Trophoblast cell (in vitro differentiated cells and primary cell): Measurements from ENCODE around the gene EML4.

Experiments
- DNase-seq, 2 donors: peaks; one replicate each; pipeline ENCODE4 v3.0.0-alpha.2; 2016
- H2AFZ ChIP-seq: 2 replicates; pipeline ENCODE4 v1.6.1; 2013; ENCODE audit warnings: low read length, moderate library complexity, mild to moderate bottlenecking; ENCODE audit not compliant: insufficient read depth, poor library complexity
- H2AK5ac ChIP-seq: 2 replicates; pipeline ENCODE4 v1.6.1; 2013; ENCODE audit warnings: mild to moderate bottlenecking, low read length
- H2BK120ac ChIP-seq: 2 replicates; pipeline ENCODE4 v1.6.1; 2013; ENCODE audit warnings: low read length, mild to moderate bottlenecking, moderate library complexity; ENCODE audit not compliant: insufficient read depth, poor library complexity
- H2BK12ac ChIP-seq: 2 replicates; pipeline ENCODE4 v1.6.1; 2013; ENCODE audit warnings: mild to moderate bottlenecking, low read length, moderate library complexity
- H2BK5ac ChIP-seq: 2 replicates; pipeline ENCODE4 v1.6.1; 2013; ENCODE audit warnings: low read length, low read depth, moderate library complexity, mild to moderate bottlenecking; ENCODE audit not compliant: poor library complexity
- H3K14ac ChIP-seq: 2 replicates; pipeline ENCODE4 v1.6.1; 2013; ENCODE audit warnings: mild to moderate bottlenecking, low read length
- H3K18ac ChIP-seq: 2 replicates; pipeline ENCODE4 v1.6.1; 2013; ENCODE audit warnings: mild to moderate bottlenecking, low read length
- H3K23ac ChIP-seq: 2 replicates; pipeline ENCODE4 v1.6.1; 2013; ENCODE audit warnings: low read length
- H3K27ac ChIP-seq: 2 replicates; pipeline ENCODE4 v1.5.1; 2013; ENCODE audit warnings: low read depth, mild to moderate bottlenecking, inconsistent platforms, low read length, moderate library complexity
- H3K27me3 ChIP-seq: 2 replicates; pipeline ENCODE4 v1.6.1; 2013; ENCODE audit warnings: inconsistent platforms, mild to moderate bottlenecking, low read length, moderate library complexity; ENCODE audit not compliant: insufficient read depth
- H3K36me3 ChIP-seq, 2 experiments: 1 replicate in 1 of 2; 2 replicates in 1 of 2; pipeline ENCODE4 v1.6.1; 2013; ENCODE audit warnings: low read length in 2 of 2, mild to moderate bottlenecking in 2 of 2, moderate library complexity in 1 of 2; ENCODE audit not compliant: insufficient read depth in 2 of 2, control insufficient read depth in 1 of 2
- H3K4ac ChIP-seq: 2 replicates; pipeline ENCODE4 v1.6.1; 2013; ENCODE audit warnings: low read depth, mild to moderate bottlenecking, low read length, moderate library complexity
- H3K4me1 ChIP-seq, 2 experiments: 1 replicate in 1 of 2; 2 replicates in 1 of 2; pipeline ENCODE4 v1.6.1; 2013; ENCODE audit warnings: low read length in 2 of 2, mild to moderate bottlenecking in 2 of 2, moderate library complexity in 1 of 2; ENCODE audit not compliant: insufficient read depth in 2 of 2, control insufficient read depth in 1 of 2
- H3K4me2 ChIP-seq: 2 replicates; pipeline ENCODE4 v1.6.1; 2013; ENCODE audit warnings: inconsistent platforms, mild to moderate bottlenecking, low read length, moderate library complexity
- H3K4me3 ChIP-seq: 2 replicates; pipeline ENCODE4 v1.5.1; 2013; ENCODE audit warnings: mild to moderate bottlenecking, low read depth, low read length, inconsistent platforms
- H3K79me1 ChIP-seq: one replicate; pipeline ENCODE4 v1.6.1; 2013; ENCODE audit warnings: low read length
- H3K79me2 ChIP-seq: 2 replicates; pipeline ENCODE4 v1.6.1; 2013; ENCODE audit warnings: low read length, mild to moderate bottlenecking; ENCODE audit not compliant: control insufficient read depth, insufficient read depth, poor library complexity
- H3K9ac ChIP-seq: 2 replicates; pipeline ENCODE4 v1.6.1; 2013; ENCODE audit warnings: mild to moderate bottlenecking, low read length
- H3K9me3 ChIP-seq: 2 replicates; pipeline ENCODE4 v1.6.1; 2013; ENCODE audit warnings: low read depth, mild to moderate bottlenecking, control low read depth, inconsistent platforms, low read length; ENCODE audit not compliant: insufficient read depth
- H4K12ac ChIP-seq: 2 replicates; pipeline ENCODE4 v1.6.1; 2013; ENCODE audit warnings: low read depth, mild to moderate bottlenecking, low read length, moderate library complexity
- H4K8ac ChIP-seq: 2 replicates; pipeline ENCODE4 v1.6.1; 2013; ENCODE audit warnings: low read depth, mild to moderate bottlenecking, low read length, moderate library complexity
- H4K91ac ChIP-seq: one replicate; pipeline ENCODE4 v1.6.1; 2013; ENCODE audit warnings: low read depth, mild to moderate bottlenecking, low read length, moderate library complexity
- WGBS: extraction: QIAGEN DNeasy Blood & Tissue Kit; methylation state at CpG from one replicate; pipeline ENCODE4 v1.1.7; 2013; ENCODE audit warnings: missing lambda C conversion rate; ENCODE audit not compliant: insufficient read length, insufficient coverage; ENCODE audit errors: extremely low coverage; 5-methylcytosine and 5-hydroxymethylcytosine counted together

Gene EML4

DNA sequence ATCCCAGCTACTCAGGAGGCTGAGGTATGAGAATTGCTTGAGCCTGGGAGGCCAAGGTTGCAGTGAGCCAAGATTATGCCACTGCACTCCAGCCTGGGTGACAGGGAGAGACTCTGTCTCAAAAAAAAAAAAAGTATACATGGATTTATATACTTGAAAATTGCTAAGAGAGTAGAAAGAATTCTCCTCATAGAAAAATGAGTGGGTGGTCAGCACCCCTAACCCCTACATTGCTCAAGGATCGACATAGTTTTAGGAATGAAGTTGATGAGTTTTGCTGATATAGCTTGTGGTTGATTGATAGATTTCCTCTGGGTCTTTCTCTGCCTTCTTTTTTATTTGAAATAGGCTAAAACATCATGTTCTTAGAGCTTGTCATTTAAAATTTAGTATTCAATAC, 58.9 kb downstream of the EML4 start:
- Histone ChIP-seq H4K12ac (no peak overlapping the region), H3K23ac (no peak overlapping the region), H3K18ac (no peak overlapping the region), H3K4me2 (no peak overlapping the region), H3K27ac (no peak overlapping the region), H2BK120ac (no peak overlapping the region), H3K27me3 (no peaks in the 10 kb centered on the region), H3K36me3 (no peaks in the 10 kb centered on the region), H3K79me1 (no peaks in the 10 kb centered on the region), H2BK5ac (no peak overlapping the region), H4K8ac (no peak overlapping the region), H4K91ac (no peak overlapping the region), H3K9me3 (no peaks in the 10 kb centered on the region), H3K4ac (no peak overlapping the region), H3K9ac (no peak overlapping the region), H3K4me1 (no peaks in the 10 kb centered on the region), H3K14ac (no peak overlapping the region), H3K79me2 (no peaks in the 10 kb centered on the region), H3K4me3 (no peak overlapping the region), H2AK5ac (no peak overlapping the region), H2AFZ (no peak overlapping the region), H2BK12ac (no peak overlapping the region)
- no peak for DNase-seq
- no CpG with 5 or more reads among the region's 1 CpG for WGBS

DNA sequence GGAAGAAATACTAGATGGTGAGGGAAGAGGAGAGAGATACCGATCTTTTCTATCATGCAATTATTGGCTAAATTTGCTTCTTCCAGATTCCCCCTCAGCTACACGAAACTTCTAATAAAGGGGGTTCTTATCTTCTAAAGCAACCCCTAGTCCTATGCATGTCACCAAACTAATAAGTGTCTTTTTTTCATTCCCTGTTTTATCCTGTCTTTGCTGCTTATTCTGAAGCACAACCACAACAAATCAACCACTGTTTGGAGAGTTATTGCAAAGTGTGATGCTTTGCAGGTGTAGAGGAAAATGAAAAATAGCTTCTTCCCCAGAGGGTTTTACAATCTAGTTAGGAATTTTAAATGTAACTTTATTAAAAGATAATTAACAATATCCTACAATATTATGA, 60.8 kb downstream of the EML4 start:
- no peak overlapping the region for H3K18ac ChIP-seq
- no peaks in the 10 kb centered on the region for H3K27me3 ChIP-seq
- no peak overlapping the region for H2BK120ac ChIP-seq
- H3K4me1 ChIP-seq = no peaks in the 10 kb centered on the region
- H2BK12ac ChIP-seq = no peak overlapping the region
- no peaks in the 10 kb centered on the region for H3K9me3 ChIP-seq
- H4K12ac ChIP-seq = no peak overlapping the region
- no peak overlapping the region for H3K9ac ChIP-seq
- no peak overlapping the region for H3K4me2 ChIP-seq
- H3K79me2 ChIP-seq = no peaks in the 10 kb centered on the region
- H2AK5ac ChIP-seq = no peak overlapping the region
- WGBS = no CpG with 5 or more reads among the region's 2 CpGs
- no peak overlapping the region for H3K27ac ChIP-seq
- DNase-seq = no peak
- H2AFZ ChIP-seq = no peak overlapping the region
- no peaks in the 10 kb centered on the region for H3K36me3 ChIP-seq
- H3K79me1 ChIP-seq = no peaks in the 10 kb centered on the region
- no peak overlapping the region for H4K91ac ChIP-seq
- no peak overlapping the region for H3K4ac ChIP-seq
- H4K8ac ChIP-seq = no peak overlapping the region
- H3K14ac ChIP-seq = no peak overlapping the region
- H2BK5ac ChIP-seq = no peak overlapping the region
- H3K4me3 ChIP-seq = no peak overlapping the region
- H3K23ac ChIP-seq = no peak overlapping the region

DNA sequence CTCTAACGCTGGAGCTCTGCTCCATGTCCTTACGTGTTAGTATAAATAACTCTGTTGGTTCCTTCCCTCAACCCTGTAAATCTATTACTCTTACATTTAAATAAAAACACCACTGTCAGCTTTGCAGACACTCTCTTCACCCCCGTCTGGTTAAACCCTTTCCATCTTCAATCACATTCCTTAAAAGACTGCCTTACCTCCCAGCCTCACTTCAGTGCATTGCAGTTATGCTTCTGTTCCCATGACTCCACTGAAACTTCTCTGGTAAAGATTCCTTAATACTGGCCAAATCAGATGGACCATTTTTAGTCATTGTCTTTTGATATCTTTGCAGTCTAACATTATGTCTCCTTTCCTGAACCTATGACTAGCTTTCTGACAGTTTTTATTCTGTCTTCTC, 61.7 kb downstream of the EML4 start:
- H3K4me2 ChIP-seq = no peak overlapping the region
- no peak overlapping the region for H2AK5ac ChIP-seq
- H4K91ac ChIP-seq = no peak overlapping the region
- no peaks in the 10 kb centered on the region for H3K27me3 ChIP-seq
- no peak for DNase-seq
- H3K18ac ChIP-seq = no peak overlapping the region
- no peaks in the 10 kb centered on the region for H3K79me1 ChIP-seq
- no peaks in the 10 kb centered on the region for H3K4me1 ChIP-seq
- H3K9ac ChIP-seq = no peak overlapping the region
- H3K79me2 ChIP-seq = no peaks in the 10 kb centered on the region
- H3K9me3 ChIP-seq = no peaks in the 10 kb centered on the region
- WGBS = 100% methylated on average over 1 of the region's 3 CpGs
- H2AFZ ChIP-seq = no peak overlapping the region
- H3K4ac ChIP-seq = no peak overlapping the region
- no peak overlapping the region for H3K14ac ChIP-seq
- H3K4me3 ChIP-seq = no peak overlapping the region
- H2BK12ac ChIP-seq = no peak overlapping the region
- no peak overlapping the region for H2BK5ac ChIP-seq
- H3K36me3 ChIP-seq = no peaks in the 10 kb centered on the region
- no peak overlapping the region for H4K8ac ChIP-seq
- no peak overlapping the region for H4K12ac ChIP-seq
- H3K23ac ChIP-seq = no peak overlapping the region
- no peak overlapping the region for H2BK120ac ChIP-seq
- no peak overlapping the region for H3K27ac ChIP-seq

- Histone ChIP-seq H4K8ac (no peak overlapping the region), H3K9me3 (no peaks in the 10 kb centered on the region), H2AFZ (no peak overlapping the region), H2BK5ac (no peak overlapping the region), H2BK12ac (no peak overlapping the region), H3K27ac (no peak overlapping the region), H3K4me2 (no peak overlapping the region), H2BK120ac (no peak overlapping the region), H3K27me3 (no peaks in the 10 kb centered on the region), H3K4me1 (no peaks in the 10 kb centered on the region), H4K91ac (no peak overlapping the region), H3K23ac (no peak overlapping the region), H3K4me3 (no peak overlapping the region), H3K79me2 (no peaks in the 10 kb centered on the region), H3K4ac (no peak overlapping the region), H3K36me3 (no peaks in the 10 kb centered on the region), H3K79me1 (no peaks in the 10 kb centered on the region), H3K18ac (no peak overlapping the region), H2AK5ac (no peak overlapping the region), H3K9ac (no peak overlapping the region), H4K12ac (no peak overlapping the region), H3K14ac (no peak overlapping the region)
- whole genome bisulfite sequencing = no CpG with 5 or more reads among the region's 1 CpG
- no peak for DNase-seq
Observed at GRCh38 chr2:42232024-42232423, 62.9 kb downstream of the EML4 start.
